ENCODE data around the gene MUTYH. TPM values are rescaled to one million over a fixed set of nuclear protein-coding genes. Genes with fewer than 3 reads are reported as not detected.
"Not testable (repeated sequence)": the region's sequence is repeated elsewhere in the genome, so short reads cannot be mapped to it uniquely, and the experiment has no call there.

Gene MUTYH
- total RNA-seq, 1 experiment from 2014 or later: 65.7 TPM

DNA sequence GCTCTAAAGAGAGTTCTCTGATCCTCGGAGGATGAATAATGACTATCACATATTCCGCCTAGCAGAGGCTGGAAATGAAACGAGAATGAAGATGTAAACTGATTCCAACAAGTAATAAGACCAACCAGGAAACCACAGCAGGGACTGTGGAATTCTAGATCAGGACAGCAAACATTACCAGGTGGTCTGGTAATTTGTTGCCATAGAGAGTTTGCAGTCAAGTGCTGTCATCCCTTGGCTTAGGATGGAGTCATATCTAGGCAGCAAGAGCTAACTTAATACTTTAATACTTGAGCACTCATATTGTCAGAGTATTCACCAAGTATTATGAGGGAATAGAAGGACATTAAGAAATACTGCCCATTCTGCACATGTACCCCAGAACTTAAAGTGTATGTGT lies 45.1 kb upstream of the MUTYH start:
- Mint-ChIP-seq H3K4me3 (no peak overlapping the region), H3K27me3 (ENCODE audit: low read depth) (no peaks in the 10 kb centered on the region), H3K9me3 (no peaks in the 10 kb centered on the region), H3K4me1 (no peaks in the 10 kb centered on the region), H3K27ac (no peak overlapping the region), H3K36me3 (no peaks in the 10 kb centered on the region)
- POLR2A ChIA-PET: no interaction called here
- no peak for ATAC-seq
- no peak for DNase-seq (ENCODE audit: low spot score)
- CTCF ChIA-PET: interaction anchor here (0.6 to 1.6 kb wide), 2 partner anchors 66 to 108 kb away, joined by 3 read pairs; no protein-coding TSS in a partner anchor
- TF ChIP-seq RELA (CRISPR knock-in tag; IDR thresholded peaks at IDR 0.05; ENCODE audit: borderline replicate concordance): no peak
- no peak for TF ChIP-seq TEAD1 (CRISPR knock-in tag; IDR thresholded peaks at IDR 0.05)
- no peak for TF ChIP-seq GTF2I (CRISPR knock-in tag; conservative IDR thresholded peaks at IDR 0.05)
- TF ChIP-seq, protein P1, sequence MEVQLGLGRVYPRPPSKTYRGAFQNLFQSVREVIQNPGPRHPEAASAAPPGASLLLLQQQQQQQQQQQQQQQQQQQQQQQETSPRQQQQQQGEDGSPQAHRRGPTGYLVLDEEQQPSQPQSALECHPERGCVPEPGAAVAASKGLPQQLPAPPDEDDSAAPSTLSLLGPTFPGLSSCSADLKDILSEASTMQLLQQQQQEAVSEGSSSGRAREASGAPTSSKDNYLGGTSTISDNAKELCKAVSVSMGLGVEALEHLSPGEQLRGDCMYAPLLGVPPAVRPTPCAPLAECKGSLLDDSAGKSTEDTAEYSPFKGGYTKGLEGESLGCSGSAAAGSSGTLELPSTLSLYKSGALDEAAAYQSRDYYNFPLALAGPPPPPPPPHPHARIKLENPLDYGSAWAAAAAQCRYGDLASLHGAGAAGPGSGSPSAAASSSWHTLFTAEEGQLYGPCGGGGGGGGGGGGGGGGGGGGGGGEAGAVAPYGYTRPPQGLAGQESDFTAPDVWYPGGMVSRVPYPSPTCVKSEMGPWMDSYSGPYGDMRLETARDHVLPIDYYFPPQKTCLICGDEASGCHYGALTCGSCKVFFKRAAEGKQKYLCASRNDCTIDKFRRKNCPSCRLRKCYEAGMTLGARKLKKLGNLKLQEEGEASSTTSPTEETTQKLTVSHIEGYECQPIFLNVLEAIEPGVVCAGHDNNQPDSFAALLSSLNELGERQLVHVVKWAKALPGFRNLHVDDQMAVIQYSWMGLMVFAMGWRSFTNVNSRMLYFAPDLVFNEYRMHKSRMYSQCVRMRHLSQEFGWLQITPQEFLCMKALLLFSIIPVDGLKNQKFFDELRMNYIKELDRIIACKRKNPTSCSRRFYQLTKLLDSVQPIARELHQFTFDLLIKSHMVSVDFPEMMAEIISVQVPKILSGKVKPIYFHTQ (CRISPR knock-in tag; IDR thresholded peaks at IDR 0.05): no peak
- TF ChIP-seq, protein P2, sequence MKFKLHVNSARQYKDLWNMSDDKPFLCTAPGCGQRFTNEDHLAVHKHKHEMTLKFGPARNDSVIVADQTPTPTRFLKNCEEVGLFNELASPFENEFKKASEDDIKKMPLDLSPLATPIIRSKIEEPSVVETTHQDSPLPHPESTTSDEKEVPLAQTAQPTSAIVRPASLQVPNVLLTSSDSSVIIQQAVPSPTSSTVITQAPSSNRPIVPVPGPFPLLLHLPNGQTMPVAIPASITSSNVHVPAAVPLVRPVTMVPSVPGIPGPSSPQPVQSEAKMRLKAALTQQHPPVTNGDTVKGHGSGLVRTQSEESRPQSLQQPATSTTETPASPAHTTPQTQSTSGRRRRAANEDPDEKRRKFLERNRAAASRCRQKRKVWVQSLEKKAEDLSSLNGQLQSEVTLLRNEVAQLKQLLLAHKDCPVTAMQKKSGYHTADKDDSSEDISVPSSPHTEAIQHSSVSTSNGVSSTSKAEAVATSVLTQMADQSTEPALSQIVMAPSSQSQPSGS (CRISPR knock-in tag; IDR thresholded peaks at IDR 0.05; ENCODE audit: borderline replicate concordance, low read depth): no peak
- no peak for TF ChIP-seq GABPB1 (CRISPR knock-in tag; IDR thresholded peaks at IDR 0.05)

DNA sequence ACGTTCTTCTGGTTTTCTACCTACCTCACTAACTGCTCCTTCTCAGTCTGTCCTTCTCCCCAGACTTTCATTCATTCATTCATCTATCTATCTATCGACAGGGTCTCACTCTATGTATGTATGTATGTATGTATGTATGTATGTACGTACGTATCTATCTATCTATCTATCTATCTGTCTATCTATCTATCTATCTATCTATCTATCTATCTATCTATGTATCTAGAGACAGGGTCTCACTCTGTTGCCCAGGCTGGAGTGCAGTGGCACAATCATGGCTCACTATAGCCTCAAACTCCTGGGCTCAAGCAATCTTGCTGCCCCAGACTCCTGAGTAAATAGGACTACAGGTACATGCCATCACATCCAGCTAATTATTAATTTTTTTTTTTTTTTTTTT lies 44.0 kb upstream of the MUTYH start:
- H3K27me3 Mint-ChIP-seq (ENCODE audit: low read depth); ATAC-seq; H3K4me1 Mint-ChIP-seq; H3K4me3 Mint-ChIP-seq; H3K36me3 Mint-ChIP-seq; H3K9me3 Mint-ChIP-seq; H3K27ac Mint-ChIP-seq; DNase-seq (ENCODE audit: low spot score): not testable (repeated sequence)
- CTCF ChIA-PET: interaction anchor here (1.6 kb wide), 1 partner anchor 109 kb away, joined by 3 read pairs; no protein-coding TSS in a partner anchor
- POLR2A ChIA-PET: interaction anchor here (0.6 kb wide), 1 partner anchor 239 kb away, joined by 3 read pairs; no protein-coding TSS in a partner anchor

DNA sequence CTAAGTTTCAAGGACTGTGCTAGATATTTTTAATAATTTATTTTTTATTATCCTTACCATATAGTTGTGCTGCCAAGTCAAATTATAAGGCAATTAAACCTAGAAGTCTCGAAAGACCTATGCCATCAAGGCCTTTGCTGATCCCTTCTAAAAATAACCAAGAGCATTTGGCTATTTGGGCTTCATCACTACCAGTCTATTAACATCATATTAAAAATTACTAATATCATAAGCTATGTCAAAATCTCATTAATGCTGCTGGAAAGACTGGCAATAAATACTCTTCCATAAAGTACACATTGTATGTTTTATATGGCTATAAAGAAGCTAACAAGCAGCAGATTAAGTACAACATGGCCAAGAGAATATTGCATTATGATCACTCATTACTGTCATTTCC lies 43.0 kb upstream of the MUTYH start:
- Mint-ChIP-seq H3K27ac (no peak overlapping the region), H3K4me3 (no peak overlapping the region), H3K27me3 (ENCODE audit: low read depth) (no peaks in the 10 kb centered on the region), H3K36me3 (no peaks in the 10 kb centered on the region), H3K9me3 (0 out of 2 replicates have a peak, but pooled peaks cover 2% of the 10 kb centered on the region), H3K4me1 (no peaks in the 10 kb centered on the region)
- TF ChIP-seq, protein P3, sequence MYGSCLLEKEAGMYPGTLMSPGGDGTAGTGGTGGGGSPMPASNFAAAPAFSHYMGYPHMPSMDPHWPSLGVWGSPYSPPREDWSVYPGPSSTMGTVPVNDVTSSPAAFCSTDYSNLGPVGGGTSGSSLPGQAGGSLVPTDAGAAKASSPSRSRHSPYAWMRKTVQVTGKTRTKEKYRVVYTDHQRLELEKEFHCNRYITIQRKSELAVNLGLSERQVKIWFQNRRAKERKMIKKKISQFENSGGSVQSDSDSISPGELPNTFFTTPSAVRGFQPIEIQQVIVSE (CRISPR knock-in tag; IDR thresholded peaks at IDR 0.05; ENCODE audit: borderline replicate concordance): no peak
- no peak for TF ChIP-seq ZNF396 (CRISPR knock-in tag; IDR thresholded peaks at IDR 0.05; ENCODE audit: borderline replicate concordance)
- TF ChIP-seq ATF1 (CRISPR knock-in tag; IDR thresholded peaks at IDR 0.05): no peak
- TF ChIP-seq, protein P4, sequence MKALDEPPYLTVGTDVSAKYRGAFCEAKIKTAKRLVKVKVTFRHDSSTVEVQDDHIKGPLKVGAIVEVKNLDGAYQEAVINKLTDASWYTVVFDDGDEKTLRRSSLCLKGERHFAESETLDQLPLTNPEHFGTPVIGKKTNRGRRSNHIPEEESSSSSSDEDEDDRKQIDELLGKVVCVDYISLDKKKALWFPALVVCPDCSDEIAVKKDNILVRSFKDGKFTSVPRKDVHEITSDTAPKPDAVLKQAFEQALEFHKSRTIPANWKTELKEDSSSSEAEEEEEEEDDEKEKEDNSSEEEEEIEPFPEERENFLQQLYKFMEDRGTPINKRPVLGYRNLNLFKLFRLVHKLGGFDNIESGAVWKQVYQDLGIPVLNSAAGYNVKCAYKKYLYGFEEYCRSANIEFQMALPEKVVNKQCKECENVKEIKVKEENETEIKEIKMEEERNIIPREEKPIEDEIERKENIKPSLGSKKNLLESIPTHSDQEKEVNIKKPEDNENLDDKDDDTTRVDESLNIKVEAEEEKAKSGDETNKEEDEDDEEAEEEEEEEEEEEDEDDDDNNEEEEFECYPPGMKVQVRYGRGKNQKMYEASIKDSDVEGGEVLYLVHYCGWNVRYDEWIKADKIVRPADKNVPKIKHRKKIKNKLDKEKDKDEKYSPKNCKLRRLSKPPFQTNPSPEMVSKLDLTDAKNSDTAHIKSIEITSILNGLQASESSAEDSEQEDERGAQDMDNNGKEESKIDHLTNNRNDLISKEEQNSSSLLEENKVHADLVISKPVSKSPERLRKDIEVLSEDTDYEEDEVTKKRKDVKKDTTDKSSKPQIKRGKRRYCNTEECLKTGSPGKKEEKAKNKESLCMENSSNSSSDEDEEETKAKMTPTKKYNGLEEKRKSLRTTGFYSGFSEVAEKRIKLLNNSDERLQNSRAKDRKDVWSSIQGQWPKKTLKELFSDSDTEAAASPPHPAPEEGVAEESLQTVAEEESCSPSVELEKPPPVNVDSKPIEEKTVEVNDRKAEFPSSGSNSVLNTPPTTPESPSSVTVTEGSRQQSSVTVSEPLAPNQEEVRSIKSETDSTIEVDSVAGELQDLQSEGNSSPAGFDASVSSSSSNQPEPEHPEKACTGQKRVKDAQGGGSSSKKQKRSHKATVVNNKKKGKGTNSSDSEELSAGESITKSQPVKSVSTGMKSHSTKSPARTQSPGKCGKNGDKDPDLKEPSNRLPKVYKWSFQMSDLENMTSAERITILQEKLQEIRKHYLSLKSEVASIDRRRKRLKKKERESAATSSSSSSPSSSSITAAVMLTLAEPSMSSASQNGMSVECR (CRISPR knock-in tag; IDR thresholded peaks at IDR 0.05; ENCODE audit: borderline replicate concordance): no peak
- TF ChIP-seq ESRRA (CRISPR knock-in tag; IDR thresholded peaks at IDR 0.05; ENCODE audit: borderline replicate concordance): no peak
- TF ChIP-seq IRF2 (CRISPR knock-in tag; IDR thresholded peaks at IDR 0.05; ENCODE audit: borderline replicate concordance, low read depth): no peak
- TF ChIP-seq, protein P5, sequence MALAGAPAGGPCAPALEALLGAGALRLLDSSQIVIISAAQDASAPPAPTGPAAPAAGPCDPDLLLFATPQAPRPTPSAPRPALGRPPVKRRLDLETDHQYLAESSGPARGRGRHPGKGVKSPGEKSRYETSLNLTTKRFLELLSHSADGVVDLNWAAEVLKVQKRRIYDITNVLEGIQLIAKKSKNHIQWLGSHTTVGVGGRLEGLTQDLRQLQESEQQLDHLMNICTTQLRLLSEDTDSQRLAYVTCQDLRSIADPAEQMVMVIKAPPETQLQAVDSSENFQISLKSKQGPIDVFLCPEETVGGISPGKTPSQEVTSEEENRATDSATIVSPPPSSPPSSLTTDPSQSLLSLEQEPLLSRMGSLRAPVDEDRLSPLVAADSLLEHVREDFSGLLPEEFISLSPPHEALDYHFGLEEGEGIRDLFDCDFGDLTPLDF (CRISPR knock-in tag; IDR thresholded peaks at IDR 0.05): no peak
- no peak for TF ChIP-seq FOXJ3 (CRISPR knock-in tag; IDR thresholded peaks at IDR 0.05; ENCODE audit: borderline replicate concordance)
- no peak for TF ChIP-seq FOXK1 (CRISPR knock-in tag; IDR thresholded peaks at IDR 0.05)
- TF ChIP-seq, protein P6, sequence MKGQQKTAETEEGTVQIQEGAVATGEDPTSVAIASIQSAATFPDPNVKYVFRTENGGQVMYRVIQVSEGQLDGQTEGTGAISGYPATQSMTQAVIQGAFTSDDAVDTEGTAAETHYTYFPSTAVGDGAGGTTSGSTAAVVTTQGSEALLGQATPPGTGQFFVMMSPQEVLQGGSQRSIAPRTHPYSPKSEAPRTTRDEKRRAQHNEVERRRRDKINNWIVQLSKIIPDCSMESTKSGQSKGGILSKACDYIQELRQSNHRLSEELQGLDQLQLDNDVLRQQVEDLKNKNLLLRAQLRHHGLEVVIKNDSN (CRISPR knock-in tag; IDR thresholded peaks at IDR 0.05): no peak
- no peak for TF ChIP-seq PRRX2 (CRISPR knock-in tag; IDR thresholded peaks at IDR 0.05)
- no peak for TF ChIP-seq ELF4 (CRISPR knock-in tag; IDR thresholded peaks at IDR 0.05; ENCODE audit: low read depth)
- no peak for TF ChIP-seq NFATC4 (CRISPR knock-in tag; IDR thresholded peaks at IDR 0.05)
- no peak for ATAC-seq
- DNase-seq (ENCODE audit: low spot score): no peak
- ChIA-PET POLR2A (no interaction called here), CTCF (no interaction called here)

Data from WTC11 (cell line).